Mesenchymal stem cell (in vitro differentiated cells and primary cell): Measurements from ENCODE around the gene TCF4.

ENCODE experiments used
- DNase-seq: peaks from one replicate; pipeline ENCODE4 v3.0.0-alpha.2; 2013
- H2AFZ ChIP-seq: one replicate; pipeline ENCODE4 v1.6.1; 2013; ENCODE audit warnings: low read depth, mild to moderate bottlenecking, control low read depth, inconsistent platforms, low read length, moderate library complexity
- H2AK5ac ChIP-seq: 2 replicates; pipeline ENCODE4 v1.6.1; 2013; ENCODE audit warnings: low read length, moderate library complexity, mild to moderate bottlenecking, inconsistent platforms; ENCODE audit not compliant: severe bottlenecking
- H2BK120ac ChIP-seq: one replicate; pipeline ENCODE4 v1.6.1; 2013; ENCODE audit warnings: low read depth, mild to moderate bottlenecking, inconsistent platforms, low read length, moderate library complexity
- H2BK12ac ChIP-seq, 2 experiments: one replicate each; pipeline ENCODE4 v1.6.1; 2013; ENCODE audit warnings: inconsistent platforms in 2 of 2, low read length in 2 of 2, mild to moderate bottlenecking in 2 of 2, moderate library complexity in 2 of 2, control low read depth in 1 of 2
- H2BK15ac ChIP-seq: one replicate; pipeline ENCODE4 v1.6.1; 2013; ENCODE audit warnings: mild to moderate bottlenecking, low read depth, inconsistent platforms; ENCODE audit not compliant: poor library complexity, severe bottlenecking
- H2BK5ac ChIP-seq: 2 replicates; pipeline ENCODE4 v1.6.1; 2013; ENCODE audit warnings: low read depth, mild to moderate bottlenecking, low read length, control low read depth, inconsistent platforms; ENCODE audit not compliant: poor library complexity, severe bottlenecking
- H3K14ac ChIP-seq, 2 experiments: one replicate each; pipeline ENCODE4 v1.6.1; 2013; ENCODE audit warnings: inconsistent platforms in 2 of 2, low read length in 2 of 2, control low read depth in 1 of 2, mild to moderate bottlenecking in 1 of 2, moderate library complexity in 1 of 2
- H3K18ac ChIP-seq, 2 experiments: one replicate each; pipeline ENCODE4 v1.6.1; 2013; ENCODE audit warnings: inconsistent platforms in 2 of 2, low read length in 2 of 2, control low read depth in 1 of 2, low read depth in 1 of 2, mild to moderate bottlenecking in 1 of 2
- H3K23ac ChIP-seq, 2 experiments: one replicate each; pipeline ENCODE4 v1.6.1; 2013; ENCODE audit warnings: inconsistent platforms in 2 of 2, low read length in 2 of 2, mild to moderate bottlenecking in 2 of 2, moderate library complexity in 2 of 2, control low read depth in 1 of 2
- H3K27ac ChIP-seq: 2 replicates; pipeline ENCODE4 v1.5.1; 2013; ENCODE audit warnings: mild to moderate bottlenecking, moderate library complexity, low read length, control low read depth, inconsistent platforms; ENCODE audit not compliant: poor library complexity, severe bottlenecking
- H3K27me3 ChIP-seq, 2 experiments: 2 replicates each; pipeline versions ENCODE4 v1.6.1 to v1.7.0; 2013; ENCODE audit warnings: low read length in 2 of 2, mild to moderate bottlenecking in 2 of 2, moderate library complexity in 2 of 2, control low read depth in 1 of 2, inconsistent platforms in 1 of 2; ENCODE audit not compliant: control insufficient read depth in 1 of 2, insufficient read depth in 1 of 2
- H3K36me3 ChIP-seq, 2 experiments: 2 replicates each; pipeline versions ENCODE4 v1.6.1 to v1.7.0; 2013; ENCODE audit warnings: low read length in 2 of 2, control low read depth in 1 of 2, inconsistent platforms in 1 of 2, low read depth in 1 of 2, mild to moderate bottlenecking in 1 of 2; ENCODE audit not compliant: insufficient read depth in 2 of 2, control insufficient read depth in 1 of 2
- H3K4ac ChIP-seq, 2 experiments: one replicate each; pipeline ENCODE4 v1.6.1; 2013; ENCODE audit warnings: inconsistent platforms in 2 of 2, low read length in 2 of 2, mild to moderate bottlenecking in 2 of 2, moderate library complexity in 2 of 2, control low read depth in 1 of 2, low read depth in 1 of 2
- H3K4me1 ChIP-seq: 2 replicates; pipeline ENCODE4 v1.6.1; 2013; ENCODE audit warnings: low read depth, low read length, control low read depth; ENCODE audit not compliant: control insufficient read depth, insufficient read depth
- H3K4me2 ChIP-seq: 2 replicates; pipeline ENCODE4 v1.6.1; 2013; ENCODE audit warnings: low read length, mild to moderate bottlenecking, inconsistent platforms; ENCODE audit not compliant: poor library complexity, severe bottlenecking
- H3K4me3 ChIP-seq, 2 experiments: 2 replicates each; pipeline versions ENCODE4 v1.5.1 to v1.7.0; 2013; ENCODE audit warnings: low read length in 2 of 2, mild to moderate bottlenecking in 2 of 2, control low read depth in 1 of 2, low read depth in 1 of 2; ENCODE audit not compliant: insufficient read depth in 1 of 2
- H3K79me1 ChIP-seq: replicated peaks from 2 replicates; pipeline ENCODE4 v1.6.1; 2013; ENCODE audit warnings: mild to moderate bottlenecking, control low read depth, low read length, inconsistent platforms; ENCODE audit not compliant: poor library complexity, severe bottlenecking
- H3K9ac ChIP-seq: 2 replicates; pipeline ENCODE4 v1.7.0; 2013; ENCODE audit warnings: mild to moderate bottlenecking, low read length, moderate library complexity
- H3K9me3 ChIP-seq: 2 replicates; pipeline ENCODE4 v1.7.0; 2013; ENCODE audit warnings: mild to moderate bottlenecking, low read length; ENCODE audit not compliant: control insufficient read depth
- H4K8ac ChIP-seq: one replicate; pipeline ENCODE4 v1.6.1; 2013; ENCODE audit warnings: inconsistent platforms, mild to moderate bottlenecking, low read length, moderate library complexity
- H4K91ac ChIP-seq: one replicate; pipeline ENCODE4 v1.6.1; 2013; ENCODE audit warnings: mild to moderate bottlenecking, low read length, inconsistent platforms
- WGBS: methylation state at CpG from one replicate; pipeline ENCODE4 v1.1.7; 2013; ENCODE audit warnings: mixed read lengths; 5-methylcytosine and 5-hydroxymethylcytosine counted together

TCF4 gene

DNA sequence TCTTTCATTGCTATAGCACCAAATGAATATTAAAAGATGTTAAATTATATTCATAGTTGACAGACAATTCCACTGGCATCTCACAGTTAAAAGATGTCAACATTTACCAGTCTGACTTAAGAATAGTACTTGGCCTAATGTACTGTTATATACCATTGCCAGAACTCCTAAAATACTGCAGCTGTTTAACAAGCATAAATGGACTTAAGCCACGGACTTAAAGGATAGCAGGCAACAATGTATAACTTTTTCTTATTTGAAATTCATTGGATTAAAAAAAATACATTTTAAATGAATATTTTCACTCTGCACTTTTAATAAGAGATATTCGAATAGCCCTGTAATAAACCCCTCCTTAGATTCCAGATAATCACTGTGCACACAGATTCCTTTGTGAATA lies 3.8 kb downstream of the TCF4 start:
- Histone ChIP-seq H4K91ac (no peak overlapping the region), H3K9ac (peak overlapping the region; percentile 93), H3K4me2 (no peak overlapping the region), H3K14ac (no peak overlapping the region), H3K4me1 (peaks cover 2% of the 10 kb centered on the region), H2BK120ac (no peak overlapping the region), H3K23ac (no peak overlapping the region), H2BK15ac (no peak overlapping the region), H4K8ac (no peak overlapping the region), H3K18ac (no peak overlapping the region), H3K4me3 (peak overlapping the region in 1 of 2 experiments; percentile 84), H3K27ac (no peak overlapping the region), H2BK5ac (no peak overlapping the region), H2BK12ac (no peak overlapping the region), H3K79me1 (peaks cover 4% of the 10 kb centered on the region), H2AFZ (no peak overlapping the region), H2AK5ac (no peak overlapping the region), H3K36me3 (peaks cover 0 to 47% of the 10 kb centered on the region in 2 experiments), H3K9me3 (no peaks in the 10 kb centered on the region), H3K27me3 (no peaks in the 10 kb centered on the region), H3K4ac (no peak overlapping the region)
- WGBS: 98% methylated on average over 1 of the region's 2 CpGs
- DNase-seq: no peak

DNA sequence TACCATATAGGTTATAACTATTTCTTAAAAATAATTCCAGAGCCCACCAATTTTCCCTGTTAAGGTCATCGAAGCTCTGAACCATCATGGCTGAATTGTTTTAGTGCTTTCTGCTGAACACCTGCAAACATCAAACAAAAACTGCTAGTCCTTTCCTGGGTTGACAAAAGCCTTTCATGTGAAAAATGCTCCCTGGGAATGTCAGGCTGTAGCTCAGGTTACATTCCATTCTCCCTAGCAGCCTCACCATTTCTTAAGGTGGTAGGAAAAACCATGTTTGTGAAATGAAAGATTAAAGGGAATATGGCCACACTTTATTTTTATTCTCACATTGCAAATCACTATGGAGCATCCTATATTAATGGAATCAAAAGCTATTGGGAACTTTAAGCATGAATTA lies 5.7 kb downstream of the TCF4 start:
- Histone ChIP-seq H3K4ac (no peak overlapping the region), H3K23ac (no peak overlapping the region), H3K27me3 (no peaks in the 10 kb centered on the region), H4K8ac (no peak overlapping the region), H3K4me3 (no peak overlapping the region), H3K79me1 (peaks cover 8% of the 10 kb centered on the region), H3K4me2 (no peak overlapping the region), H2BK5ac (no peak overlapping the region), H3K36me3 (peaks cover 0 to 57% of the 10 kb centered on the region in 2 experiments), H3K9ac (no peak overlapping the region), H2AK5ac (no peak overlapping the region), H3K18ac (no peak overlapping the region), H2BK12ac (no peak overlapping the region), H3K9me3 (no peaks in the 10 kb centered on the region), H4K91ac (no peak overlapping the region), H3K27ac (no peak overlapping the region), H3K14ac (no peak overlapping the region), H2BK120ac (no peak overlapping the region), H2AFZ (no peak overlapping the region), H2BK15ac (no peak overlapping the region), H3K4me1 (peaks cover 2% of the 10 kb centered on the region)
- no peak for DNase-seq
- WGBS: 30% methylated on average over 1 of the region's 1 CpG

DNA sequence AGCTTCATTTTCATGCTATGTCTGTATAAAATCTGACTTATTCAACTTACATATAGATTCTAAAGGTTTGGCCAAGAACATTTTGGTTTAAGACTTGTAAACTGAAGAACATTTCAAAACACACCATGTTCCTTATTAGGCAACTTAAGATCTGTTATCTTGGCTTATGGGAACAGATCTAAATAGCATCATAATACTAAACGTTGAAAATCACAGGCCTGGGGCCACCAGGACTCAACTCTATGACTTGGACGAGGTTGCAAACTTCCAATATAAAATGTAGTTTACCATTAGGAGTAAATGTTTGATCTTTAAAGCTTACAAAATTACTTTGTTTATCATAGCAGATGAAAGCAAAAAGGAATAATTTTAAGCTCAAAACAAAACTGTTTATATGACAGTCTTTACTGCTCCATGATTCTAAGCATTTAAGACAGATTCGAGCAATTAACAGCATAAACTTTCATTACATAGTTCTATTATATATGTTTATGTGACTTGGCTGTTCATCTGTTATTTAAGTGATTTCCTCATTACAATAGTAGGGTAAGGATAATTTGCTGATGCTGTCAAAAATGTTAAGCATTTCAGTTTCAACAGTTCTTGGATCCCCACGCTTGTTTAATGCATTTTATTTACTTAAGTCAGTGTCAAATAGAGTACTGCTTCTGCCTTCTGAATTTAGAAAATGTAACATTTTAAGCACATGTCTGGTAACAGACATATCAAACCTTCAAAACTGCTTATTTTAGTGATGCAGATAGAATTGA lies 8.3 kb downstream of the TCF4 start:
- no peaks in the 10 kb centered on the region for H3K27me3 ChIP-seq
- no peak overlapping the region for H3K9ac ChIP-seq
- H3K4me2 ChIP-seq: no peak overlapping the region
- peaks cover 0 to 65% of the 10 kb centered on the region in 2 experiments for H3K36me3 ChIP-seq
- H3K4ac ChIP-seq: no peak overlapping the region
- H2AK5ac ChIP-seq: no peak overlapping the region
- H2BK120ac ChIP-seq: no peak overlapping the region
- no peak overlapping the region for H3K18ac ChIP-seq
- peak; percentile 54 for DNase-seq
- no peak overlapping the region for H3K4me3 ChIP-seq
- H3K14ac ChIP-seq: no peak overlapping the region
- no peaks in the 10 kb centered on the region for H3K4me1 ChIP-seq
- no peak overlapping the region for H2BK15ac ChIP-seq
- no peaks in the 10 kb centered on the region for H3K9me3 ChIP-seq
- no peak overlapping the region for H2BK5ac ChIP-seq
- H2BK12ac ChIP-seq: no peak overlapping the region
- WGBS: 17% methylated on average over 1 of the region's 4 CpGs
- H3K23ac ChIP-seq: no peak overlapping the region
- H3K79me1 ChIP-seq: peaks cover 5% of the 10 kb centered on the region
- H4K8ac ChIP-seq: no peak overlapping the region
- no peak overlapping the region for H4K91ac ChIP-seq
- no peak overlapping the region for H3K27ac ChIP-seq
- H2AFZ ChIP-seq: no peak overlapping the region

DNA sequence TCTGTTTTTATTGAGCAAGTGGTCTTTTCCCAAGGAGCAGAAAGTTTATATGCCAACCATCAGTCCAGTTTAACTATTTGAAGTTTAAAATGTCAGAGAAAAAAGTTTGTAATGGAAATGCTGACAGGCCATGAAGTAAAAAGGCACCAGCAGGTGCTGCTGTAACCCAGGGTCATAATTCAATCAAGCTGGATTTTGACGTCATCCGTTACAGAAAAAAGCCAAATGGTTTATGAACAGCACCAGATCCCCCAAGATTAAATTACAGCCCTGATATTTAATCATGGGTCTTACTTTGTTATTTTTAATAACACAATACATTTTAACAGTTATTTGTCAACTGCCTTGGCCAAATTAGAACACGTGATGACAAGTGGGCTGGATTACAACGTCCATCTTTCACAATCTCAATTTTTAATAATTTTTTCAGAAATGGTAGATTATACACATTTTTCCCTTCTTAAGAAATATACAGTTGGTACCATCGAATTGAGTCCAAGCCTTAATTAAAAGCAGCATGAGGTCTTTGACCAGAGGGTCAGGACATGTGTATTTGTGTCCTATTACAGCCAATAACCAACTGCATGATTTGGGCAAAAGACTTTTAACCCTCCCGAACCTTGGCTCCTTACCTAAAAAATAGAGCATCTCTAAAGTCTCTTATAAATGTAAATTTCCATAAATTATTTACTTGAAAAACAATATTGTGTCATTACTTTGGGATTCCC lies 10.0 kb downstream of the TCF4 start:
- Histone ChIP-seq H2BK15ac (no peak overlapping the region), H3K4me1 (no peaks in the 10 kb centered on the region), H3K4ac (no peak overlapping the region), H3K79me1 (peaks cover 7% of the 10 kb centered on the region), H3K23ac (no peak overlapping the region), H3K27ac (no peak overlapping the region), H3K9me3 (no peaks in the 10 kb centered on the region), H4K91ac (no peak overlapping the region), H3K36me3 (peaks cover 0 to 61% of the 10 kb centered on the region in 2 experiments), H3K4me3 (no peak overlapping the region), H2BK12ac (no peak overlapping the region), H3K27me3 (no peaks in the 10 kb centered on the region), H2BK5ac (no peak overlapping the region), H3K18ac (no peak overlapping the region), H2AK5ac (no peak overlapping the region), H2BK120ac (no peak overlapping the region), H3K4me2 (no peak overlapping the region), H3K9ac (no peak overlapping the region), H3K14ac (no peak overlapping the region), H4K8ac (no peak overlapping the region), H2AFZ (no peak overlapping the region)
- DNase-seq: no peak
- 96% methylated on average over 5 of the region's 6 CpGs for WGBS
